K562 (cell line): ENCODE data around the gene ST8SIA1.

Experiments used
- NFYB ChIP-seq: IDR thresholded peaks from 2 replicates; pipeline ENCODE4 v1.6.1; 2011; ENCODE audit warnings: mild to moderate bottlenecking, moderate library complexity; ENCODE audit not compliant: insufficient read length; ENCODE audit errors: extremely low read depth
- POLR2A ChIP-seq: fragments of 450-650 bp; conservative IDR thresholded peaks from 2 replicates; pipeline ENCODE4 v1.6.1; 2016
- POLR2AphosphoS5 ChIP-seq: IDR thresholded peaks from 2 replicates; pipeline ENCODE4 v1.6.1; 2011; ENCODE audit warnings: mild to moderate bottlenecking, low read depth, low read length, moderate library complexity; ENCODE audit not compliant: control insufficient read depth, insufficient read depth
- PREB ChIP-seq: sonication (generic); formaldehyde crosslinking; IDR thresholded peaks from 2 replicates; pipeline ENCODE4 v1.8.1; 2023; ENCODE audit warnings: mild to moderate bottlenecking, missing genetic modification reagents
- RNF219 ChIP-seq: fragments of 250-450 bp; sonication (Bioruptor Pico); IDR thresholded peaks from 2 replicates; pipeline ENCODE4 v1.5.0; 2022; ENCODE audit warnings: mild to moderate bottlenecking
- SIX5 ChIP-seq, 2 experiments: IDR thresholded peaks; 2 replicates each; pipeline ENCODE4 v1.6.1; 2011; ENCODE audit warnings: low read length in 2 of 2, borderline replicate concordance in 1 of 2, low read depth in 1 of 2, mild to moderate bottlenecking in 1 of 2, moderate library complexity in 1 of 2; ENCODE audit not compliant: insufficient read depth in 1 of 2
- TEAD2 ChIP-seq: fragments of 450-650 bp; IDR thresholded peaks from 2 replicates; pipeline ENCODE4 v1.6.1; 2016; ENCODE audit warnings: missing genetic modification characterization, control low read depth, missing compliant biosample characterization
- USF2 ChIP-seq: sonication (generic); formaldehyde crosslinking; IDR thresholded peaks from 2 replicates; pipeline ENCODE4 v1.5.0; 2020; ENCODE audit warnings: missing genetic modification reagents
- ZFP1 ChIP-seq: fragments of 450-650 bp; formaldehyde crosslinking; IDR thresholded peaks from 2 replicates; pipeline ENCODE4 v1.4.0; 2020; ENCODE audit warnings: mild to moderate bottlenecking, mixed read lengths
- ZFX ChIP-seq: sonication (generic); formaldehyde crosslinking; IDR thresholded peaks from 2 replicates; pipeline ENCODE4 v1.8.0; 2022; ENCODE audit warnings: mild to moderate bottlenecking, missing genetic modification reagents, moderate library complexity
- ZNF133 ChIP-seq: fragments of 250-450 bp; sonication (Bioruptor Pico); IDR thresholded peaks from 2 replicates; pipeline ENCODE4 v1.4.0; 2020; ENCODE audit warnings: mild to moderate bottlenecking

GRCh38 chr12:22268973-22269372 lies 65.5 kb downstream of the ST8SIA1 start:
- TF ChIP-seq ZNF133 (CRISPR knock-in tag) (no peak), RNF219 (no peak), POLR2A (no peak), PREB (CRISPR knock-in tag) (no peak), SIX5 (IDR thresholded peaks at IDR 0.05; ENCODE audit: borderline replicate concordance in 1 of 2, insufficient read depth in 1 of 2, low read depth in 1 of 2, low read length in 2 of 2) (no peak), ZFP1 (no peak), TEAD2 (no peak), NFYB (no peak), USF2 (no peak), POLR2AphosphoS5 (no peak), ZFX (CRISPR knock-in tag) (no peak)
